Measurements from ENCODE around the gene RAD51B. TPM values are rescaled to one million over a fixed set of nuclear protein-coding genes. Genes with fewer than 3 reads are reported as not detected.

RAD51B gene
- total RNA-seq, 4 donors from 2014 or later, result 19.6 to 39.7 (median 25.4) TPM

GRCh38 chr14:68407825-68408224 is 588.2 kb downstream of the RAD51B start:
- Histone ChIP-seq H3K27ac (no peak overlapping the region), H3K36me3 (no peaks in the 10 kb centered on the region), H3K4me1 (peaks cover 37% of the 10 kb centered on the region), H3K4me3 (no peak overlapping the region), H3K27me3 (no peaks in the 10 kb centered on the region), H3K9me3 (no peaks in the 10 kb centered on the region)
- no peak for DNase-seq (ENCODE audit: low spot score in 2 of 2)
- WGBS, result 92% methylated on average over 1 of the region's 1 CpG
- TF ChIP-seq EP300 (IDR thresholded peaks at IDR 0.05), result no peak
- TF ChIP-seq POLR2A (IDR thresholded peaks at IDR 0.05), result no peak
- TF ChIP-seq CTCF (IDR thresholded peaks at IDR 0.05), result no peak
- no peak for TF ChIP-seq POLR2AphosphoS5 (IDR thresholded peaks at IDR 0.05)

- no peaks in the 10 kb centered on the region for H3K36me3 ChIP-seq
- no peak overlapping the region for H3K4me3 ChIP-seq
- DNase-seq (ENCODE audit: low spot score in 2 of 2), result no peak
- H3K4me1 ChIP-seq, result peaks cover 28% of the 10 kb centered on the region
- H3K27me3 ChIP-seq, result no peaks in the 10 kb centered on the region
- TF ChIP-seq POLR2A (IDR thresholded peaks at IDR 0.05) (no peak), CTCF (IDR thresholded peaks at IDR 0.05) (no peak), POLR2AphosphoS5 (IDR thresholded peaks at IDR 0.05) (no peak), EP300 (IDR thresholded peaks at IDR 0.05) (no peak)
- no peaks in the 10 kb centered on the region for H3K9me3 ChIP-seq
- no peak overlapping the region for H3K27ac ChIP-seq
- 90% methylated on average over 4 of the region's 4 CpGs for WGBS
These were observed 589.1 kb downstream of the RAD51B start for GRCh38 chr14:68408680-68409079.

- H3K4me1 ChIP-seq, result peaks cover 27% of the 10 kb centered on the region
- H3K27ac ChIP-seq, result no peak overlapping the region
- no peaks in the 10 kb centered on the region for H3K36me3 ChIP-seq
- no peaks in the 10 kb centered on the region for H3K27me3 ChIP-seq
- H3K4me3 ChIP-seq, result no peak overlapping the region
- DNase-seq (ENCODE audit: low spot score in 2 of 2), result no peak
- TF ChIP-seq POLR2A (IDR thresholded peaks at IDR 0.05), result no peak
- TF ChIP-seq EP300 (IDR thresholded peaks at IDR 0.05), result no peak
- no peak for TF ChIP-seq POLR2AphosphoS5 (IDR thresholded peaks at IDR 0.05)
- no peak for TF ChIP-seq CTCF (IDR thresholded peaks at IDR 0.05)
- H3K9me3 ChIP-seq, result no peaks in the 10 kb centered on the region
These were observed 589.8 kb downstream of the RAD51B start for GRCh38 chr14:68409387-68409786.

GRCh38 chr14:68412505-68413465 is 593.2 kb downstream of the RAD51B start:
- no peaks in the 10 kb centered on the region for H3K27me3 ChIP-seq
- no peak overlapping the region for H3K27ac ChIP-seq
- H3K4me3 ChIP-seq, result no peak overlapping the region
- no peaks in the 10 kb centered on the region for H3K9me3 ChIP-seq
- no peak for DNase-seq (ENCODE audit: low spot score in 2 of 2)
- 87% methylated on average over 4 of the region's 4 CpGs for WGBS
- H3K4me1 ChIP-seq, result peaks cover 26% of the 10 kb centered on the region
- TF ChIP-seq CTCF (IDR thresholded peaks at IDR 0.05), result no peak
- TF ChIP-seq EP300 (IDR thresholded peaks at IDR 0.05), result no peak
- no peak for TF ChIP-seq POLR2AphosphoS5 (IDR thresholded peaks at IDR 0.05)
- TF ChIP-seq POLR2A (IDR thresholded peaks at IDR 0.05), result no peak
- H3K36me3 ChIP-seq, result no peaks in the 10 kb centered on the region

- Histone ChIP-seq H3K36me3 (no peaks in the 10 kb centered on the region), H3K9me3 (no peaks in the 10 kb centered on the region), H3K27me3 (no peaks in the 10 kb centered on the region), H3K27ac (no peak overlapping the region), H3K4me1 (peaks cover 28% of the 10 kb centered on the region), H3K4me3 (no peak overlapping the region)
- WGBS, result 95% methylated on average over 3 of the region's 3 CpGs
- no peak for TF ChIP-seq POLR2A (IDR thresholded peaks at IDR 0.05)
- TF ChIP-seq POLR2AphosphoS5 (IDR thresholded peaks at IDR 0.05), result no peak
- TF ChIP-seq CTCF (IDR thresholded peaks at IDR 0.05), result no peak
- TF ChIP-seq EP300 (IDR thresholded peaks at IDR 0.05), result no peak
- DNase-seq (ENCODE audit: low spot score in 2 of 2), result no peak
These were observed 593.9 kb downstream of the RAD51B start for GRCh38 chr14:68413509-68413908.
